SK-N-SH treated with all-trans-retinoic acid at 6 μM for 48 hours (cell line): Measurements from ENCODE around the gene MYO18A.

Experiments
- ATAC-seq: fragments of 200-7000 bp; cut with Tn5 transposase; 3 replicates; pipeline ENCODE4 v1.9.1; 2020; ENCODE audit warnings: mild to moderate bottlenecking, moderate library complexity
- ARNTL ChIP-seq: fragments of 450-650 bp; formaldehyde crosslinking; IDR thresholded peaks from 2 replicates; pipeline ENCODE4 v1.5.0; 2020; ENCODE audit warnings: low read depth, mild to moderate bottlenecking, moderate library complexity, borderline replicate concordance
- BACH2 ChIP-seq: fragments of 250-450 bp; sonication (Bioruptor Pico); IDR thresholded peaks from 2 replicates; pipeline ENCODE4 v1.9.0; 2021; ENCODE audit warnings: mild to moderate bottlenecking, borderline replicate concordance
- CREB5 ChIP-seq: fragments of 250-450 bp; sonication (Bioruptor Pico); IDR thresholded peaks from 2 replicates; pipeline ENCODE4 v1.5.1; 2020; ENCODE audit warnings: low read depth, mild to moderate bottlenecking, moderate library complexity
- CSDC2 ChIP-seq: fragments of 250-450 bp; sonication (Bioruptor Pico); IDR thresholded peaks from 2 replicates; pipeline ENCODE4 v1.5.0; 2020; ENCODE audit warnings: mild to moderate bottlenecking, moderate library complexity
- GLIS3 ChIP-seq: fragments of 250-450 bp; sonication (Bioruptor Pico); IDR thresholded peaks from 2 replicates; pipeline ENCODE4 v1.5.0; 2020; ENCODE audit warnings: mild to moderate bottlenecking, moderate library complexity
- ISL1 ChIP-seq: fragments of 250-450 bp; sonication (Bioruptor Pico); IDR thresholded peaks from 2 replicates; pipeline ENCODE4 v2.1.2; 2022; ENCODE audit warnings: mild to moderate bottlenecking, moderate library complexity
- PPARA ChIP-seq: fragments of 250-450 bp; sonication (Bioruptor Pico); IDR thresholded peaks from 2 replicates; pipeline ENCODE4 v1.5.0; 2020; ENCODE audit warnings: mild to moderate bottlenecking, borderline replicate concordance
- RARB ChIP-seq: fragments of 250-450 bp; sonication (Bioruptor Pico); IDR thresholded peaks from 2 replicates; pipeline ENCODE4 v1.8.0; 2021; ENCODE audit warnings: mild to moderate bottlenecking, moderate library complexity
- SNAI2 ChIP-seq: fragments of 250-450 bp; sonication (Bioruptor Pico); IDR thresholded peaks from 2 replicates; pipeline ENCODE4 v1.5.0; 2020; ENCODE audit warnings: mild to moderate bottlenecking, moderate library complexity
- TCF4 ChIP-seq: fragments of 250-450 bp; sonication (Bioruptor Pico); IDR thresholded peaks from 2 replicates; pipeline ENCODE4 v1.8.0; 2021; ENCODE audit warnings: mild to moderate bottlenecking, moderate library complexity, borderline replicate concordance
- TOX ChIP-seq: fragments of 250-450 bp; sonication (Bioruptor Pico); IDR thresholded peaks from 2 replicates; pipeline ENCODE4 v1.8.0; 2021; ENCODE audit warnings: mild to moderate bottlenecking, moderate library complexity, borderline replicate concordance
- ZC3H10 ChIP-seq: fragments of 250-450 bp; sonication (Bioruptor Pico); IDR thresholded peaks from 2 replicates; pipeline ENCODE4 v1.5.1; 2021; ENCODE audit warnings: mild to moderate bottlenecking, moderate library complexity
- ZFP3 ChIP-seq: fragments of 250-450 bp; sonication (Bioruptor Pico); IDR thresholded peaks from 2 replicates; pipeline ENCODE4 v1.5.0; 2020; ENCODE audit warnings: mild to moderate bottlenecking, moderate library complexity
- ZFP30 ChIP-seq: fragments of 450-650 bp; formaldehyde crosslinking; IDR thresholded peaks from 2 replicates; pipeline ENCODE4 v1.5.0; 2022; ENCODE audit warnings: mild to moderate bottlenecking, moderate library complexity
- ZNF565 ChIP-seq: fragments of 450-650 bp; formaldehyde crosslinking; conservative IDR thresholded peaks from 2 replicates; pipeline ENCODE4 v1.5.0; 2020; ENCODE audit warnings: low read depth, mild to moderate bottlenecking, moderate library complexity
- ZNF70 ChIP-seq: fragments of 450-650 bp; formaldehyde crosslinking; IDR thresholded peaks from 2 replicates; pipeline ENCODE4 v1.5.0; 2020; ENCODE audit warnings: mild to moderate bottlenecking, moderate library complexity
- ZNF8 ChIP-seq: fragments of 450-650 bp; formaldehyde crosslinking; IDR thresholded peaks from 2 replicates; pipeline ENCODE4 v1.5.0; 2020; ENCODE audit warnings: mild to moderate bottlenecking, moderate library complexity
- TF ChIP-seq, protein P1 (sequence below): fragments of 250-450 bp; sonication (Bioruptor Pico); IDR thresholded peaks from 2 replicates; pipeline ENCODE4 v1.8.0; 2021; ENCODE audit warnings: low read depth, mild to moderate bottlenecking, moderate library complexity, borderline replicate concordance
- TF ChIP-seq, protein P2 (sequence below): fragments of 250-450 bp; sonication (Bioruptor Pico); IDR thresholded peaks from 2 replicates; pipeline ENCODE4 v1.5.1; 2021; ENCODE audit warnings: mild to moderate bottlenecking, moderate library complexity
- TF ChIP-seq, protein P3 (sequence below): fragments of 250-450 bp; sonication (Bioruptor Pico); IDR thresholded peaks from 2 replicates; pipeline ENCODE4 v1.5.0; 2020; ENCODE audit warnings: mild to moderate bottlenecking, moderate library complexity
- TF ChIP-seq, protein P4 (sequence below): fragments of 250-450 bp; sonication (Bioruptor Pico); IDR thresholded peaks from 2 replicates; pipeline ENCODE4 v1.8.0; 2020; ENCODE audit warnings: mild to moderate bottlenecking, moderate library complexity, borderline replicate concordance

MYO18A gene

DNA sequence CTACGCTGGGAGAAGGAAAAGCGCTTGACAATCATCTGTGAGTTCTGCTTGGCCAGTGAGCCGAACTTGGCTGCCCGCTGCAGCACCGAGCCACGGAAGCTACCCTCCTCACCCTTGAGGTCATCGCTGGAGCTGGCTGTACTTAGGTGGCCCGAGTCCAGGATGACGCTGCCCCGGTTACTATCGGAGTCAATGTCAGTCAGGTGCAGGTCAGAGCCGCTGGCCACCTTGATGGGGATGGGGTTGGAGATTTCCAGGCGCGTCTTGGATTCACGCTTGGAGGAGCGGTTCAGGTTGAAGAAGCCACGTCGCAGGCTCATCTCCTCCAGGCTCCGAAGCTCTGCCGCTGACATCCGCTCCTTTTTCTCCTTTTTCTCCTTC, 13.7 kb downstream of the MYO18A start:
- no peak for TF ChIP-seq RARB (CRISPR knock-in tag)
- no peak for TF ChIP-seq ARNTL
- TF ChIP-seq TCF4 (CRISPR knock-in tag): no peak
- TF ChIP-seq ZFP3: no peak
- no peak for TF ChIP-seq SNAI2 (CRISPR knock-in tag)
- no peak for TF ChIP-seq BACH2
- TF ChIP-seq TOX (CRISPR knock-in tag): no peak
- TF ChIP-seq, protein P1, sequence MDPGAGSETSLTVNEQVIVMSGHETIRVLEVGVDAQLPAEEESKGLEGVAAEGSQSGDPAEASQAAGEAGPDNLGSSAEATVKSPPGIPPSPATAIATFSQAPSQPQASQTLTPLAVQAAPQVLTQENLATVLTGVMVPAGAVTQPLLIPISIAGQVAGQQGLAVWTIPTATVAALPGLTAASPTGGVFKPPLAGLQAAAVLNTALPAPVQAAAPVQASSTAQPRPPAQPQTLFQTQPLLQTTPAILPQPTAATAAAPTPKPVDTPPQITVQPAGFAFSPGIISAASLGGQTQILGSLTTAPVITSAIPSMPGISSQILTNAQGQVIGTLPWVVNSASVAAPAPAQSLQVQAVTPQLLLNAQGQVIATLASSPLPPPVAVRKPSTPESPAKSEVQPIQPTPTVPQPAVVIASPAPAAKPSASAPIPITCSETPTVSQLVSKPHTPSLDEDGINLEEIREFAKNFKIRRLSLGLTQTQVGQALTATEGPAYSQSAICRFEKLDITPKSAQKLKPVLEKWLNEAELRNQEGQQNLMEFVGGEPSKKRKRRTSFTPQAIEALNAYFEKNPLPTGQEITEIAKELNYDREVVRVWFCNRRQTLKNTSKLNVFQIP: no peak
- no peak for TF ChIP-seq ZNF8 (CRISPR knock-in tag)
- no peak for TF ChIP-seq PPARA (CRISPR knock-in tag)
- no peak for TF ChIP-seq ISL1
- TF ChIP-seq CREB5: no peak
- no peak for ATAC-seq

GRCh38 chr17:29165800-29166506, 14.2 kb downstream of the MYO18A start:
- TF ChIP-seq RARB (CRISPR knock-in tag) (no peak), BACH2 (no peak), TCF4 (CRISPR knock-in tag) (no peak), ZNF70 (CRISPR knock-in tag) (no peak), ZFP3 (no peak), PPARA (CRISPR knock-in tag) (no peak), ARNTL (no peak), GLIS3 (CRISPR knock-in tag) (no peak), CSDC2 (CRISPR knock-in tag) (no peak), ZFP30 (CRISPR knock-in tag) (no peak), ZC3H10 (no peak), ZNF8 (CRISPR knock-in tag) (no peak), ZNF565 (CRISPR knock-in tag) (no peak), CREB5 (no peak), ISL1 (no peak), TOX (CRISPR knock-in tag) (no peak)
- TF ChIP-seq, protein P2, sequence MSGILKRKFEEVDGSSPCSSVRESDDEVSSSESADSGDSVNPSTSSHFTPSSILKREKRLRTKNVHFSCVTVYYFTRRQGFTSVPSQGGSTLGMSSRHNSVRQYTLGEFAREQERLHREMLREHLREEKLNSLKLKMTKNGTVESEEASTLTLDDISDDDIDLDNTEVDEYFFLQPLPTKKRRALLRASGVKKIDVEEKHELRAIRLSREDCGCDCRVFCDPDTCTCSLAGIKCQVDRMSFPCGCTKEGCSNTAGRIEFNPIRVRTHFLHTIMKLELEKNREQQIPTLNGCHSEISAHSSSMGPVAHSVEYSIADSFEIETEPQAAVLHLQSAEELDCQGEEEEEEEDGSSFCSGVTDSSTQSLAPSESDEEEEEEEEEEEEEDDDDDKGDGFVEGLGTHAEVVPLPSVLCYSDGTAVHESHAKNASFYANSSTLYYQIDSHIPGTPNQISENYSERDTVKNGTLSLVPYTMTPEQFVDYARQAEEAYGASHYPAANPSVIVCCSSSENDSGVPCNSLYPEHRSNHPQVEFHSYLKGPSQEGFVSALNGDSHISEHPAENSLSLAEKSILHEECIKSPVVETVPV (CRISPR knock-in tag): no peak
- TF ChIP-seq, protein P3, sequence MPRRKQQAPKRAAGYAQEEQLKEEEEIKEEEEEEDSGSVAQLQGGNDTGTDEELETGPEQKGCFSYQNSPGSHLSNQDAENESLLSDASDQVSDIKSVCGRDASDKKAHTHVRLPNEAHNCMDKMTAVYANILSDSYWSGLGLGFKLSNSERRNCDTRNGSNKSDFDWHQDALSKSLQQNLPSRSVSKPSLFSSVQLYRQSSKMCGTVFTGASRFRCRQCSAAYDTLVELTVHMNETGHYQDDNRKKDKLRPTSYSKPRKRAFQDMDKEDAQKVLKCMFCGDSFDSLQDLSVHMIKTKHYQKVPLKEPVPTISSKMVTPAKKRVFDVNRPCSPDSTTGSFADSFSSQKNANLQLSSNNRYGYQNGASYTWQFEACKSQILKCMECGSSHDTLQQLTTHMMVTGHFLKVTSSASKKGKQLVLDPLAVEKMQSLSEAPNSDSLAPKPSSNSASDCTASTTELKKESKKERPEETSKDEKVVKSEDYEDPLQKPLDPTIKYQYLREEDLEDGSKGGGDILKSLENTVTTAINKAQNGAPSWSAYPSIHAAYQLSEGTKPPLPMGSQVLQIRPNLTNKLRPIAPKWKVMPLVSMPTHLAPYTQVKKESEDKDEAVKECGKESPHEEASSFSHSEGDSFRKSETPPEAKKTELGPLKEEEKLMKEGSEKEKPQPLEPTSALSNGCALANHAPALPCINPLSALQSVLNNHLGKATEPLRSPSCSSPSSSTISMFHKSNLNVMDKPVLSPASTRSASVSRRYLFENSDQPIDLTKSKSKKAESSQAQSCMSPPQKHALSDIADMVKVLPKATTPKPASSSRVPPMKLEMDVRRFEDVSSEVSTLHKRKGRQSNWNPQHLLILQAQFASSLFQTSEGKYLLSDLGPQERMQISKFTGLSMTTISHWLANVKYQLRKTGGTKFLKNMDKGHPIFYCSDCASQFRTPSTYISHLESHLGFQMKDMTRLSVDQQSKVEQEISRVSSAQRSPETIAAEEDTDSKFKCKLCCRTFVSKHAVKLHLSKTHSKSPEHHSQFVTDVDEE: no peak
- TF ChIP-seq, protein P1: no peak
- TF ChIP-seq, protein P4, sequence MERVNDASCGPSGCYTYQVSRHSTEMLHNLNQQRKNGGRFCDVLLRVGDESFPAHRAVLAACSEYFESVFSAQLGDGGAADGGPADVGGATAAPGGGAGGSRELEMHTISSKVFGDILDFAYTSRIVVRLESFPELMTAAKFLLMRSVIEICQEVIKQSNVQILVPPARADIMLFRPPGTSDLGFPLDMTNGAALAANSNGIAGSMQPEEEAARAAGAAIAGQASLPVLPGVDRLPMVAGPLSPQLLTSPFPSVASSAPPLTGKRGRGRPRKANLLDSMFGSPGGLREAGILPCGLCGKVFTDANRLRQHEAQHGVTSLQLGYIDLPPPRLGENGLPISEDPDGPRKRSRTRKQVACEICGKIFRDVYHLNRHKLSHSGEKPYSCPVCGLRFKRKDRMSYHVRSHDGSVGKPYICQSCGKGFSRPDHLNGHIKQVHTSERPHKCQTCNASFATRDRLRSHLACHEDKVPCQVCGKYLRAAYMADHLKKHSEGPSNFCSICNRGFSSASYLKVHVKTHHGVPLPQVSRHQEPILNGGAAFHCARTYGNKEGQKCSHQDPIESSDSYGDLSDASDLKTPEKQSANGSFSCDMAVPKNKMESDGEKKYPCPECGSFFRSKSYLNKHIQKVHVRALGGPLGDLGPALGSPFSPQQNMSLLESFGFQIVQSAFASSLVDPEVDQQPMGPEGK (CRISPR knock-in tag): no peak
- no peak for ATAC-seq
